HL-60 (cell line): ENCODE results near the gene AKT2.
A peak's percentile ranks its signal among the peaks of the same experiment; 100 is the strongest.

ENCODE experiments used
- DNase-seq, 2 experiments: peaks; one replicate each; pipeline ENCODE4 v3.0.0-alpha.2; 2010 to 2020; ENCODE audit warnings: low read depth in 1 of 2, low spot score in 1 of 2
- H3K27ac ChIP-seq: fragments of 250-450 bp; sonication (Bioruptor Pico); replicated peaks from 2 replicates; pipeline ENCODE4 v1.5.1; 2020; ENCODE audit warnings: mild to moderate bottlenecking, moderate library complexity
- H3K27me3 ChIP-seq: fragments of 250-450 bp; sonication (Bioruptor Pico); 2 replicates; pipeline ENCODE4 v1.5.1; 2021; ENCODE audit warnings: mild to moderate bottlenecking, moderate library complexity; ENCODE audit not compliant: insufficient read depth, poor library complexity, severe bottlenecking
- H3K4me3 ChIP-seq: replicated peaks from 2 replicates; pipeline ENCODE4 v1.5.1; 2011; ENCODE audit warnings: mild to moderate bottlenecking, control low read depth, low read length; ENCODE audit not compliant: insufficient read depth
- CTCF ChIP-seq: IDR thresholded peaks from one replicate; pipeline ENCODE4 v1.5.1; 2011; ENCODE audit warnings: low read length, control low read depth, inconsistent platforms; ENCODE audit not compliant: insufficient read depth
- GABPA ChIP-seq: IDR thresholded peaks from 2 replicates; pipeline ENCODE4 v1.6.1; 2012; ENCODE audit warnings: low read depth
- POLR2AphosphoS5 ChIP-seq: IDR thresholded peaks from 2 replicates; pipeline ENCODE4 v1.6.1; 2012; ENCODE audit warnings: low read depth
- REST ChIP-seq: IDR thresholded peaks from 2 replicates; pipeline ENCODE4 v1.6.1; 2012; ENCODE audit warnings: low read depth; ENCODE audit not compliant: insufficient replicate concordance
- SPI1 ChIP-seq: IDR thresholded peaks from 2 replicates; pipeline ENCODE4 v1.6.1; 2012; ENCODE audit warnings: low read depth, mild to moderate bottlenecking, borderline replicate concordance

AKT2 gene

GRCh38 chr19:40313229-40313983 lies 28.3 kb upstream of the AKT2 start:
- Histone ChIP-seq H3K27ac (no peak overlapping the region), H3K27me3 (no peaks in the 10 kb centered on the region), H3K4me3 (no peak overlapping the region)
- DNase-seq, result no peak
- TF ChIP-seq REST, result no peak
- TF ChIP-seq GABPA, result no peak
- no peak for TF ChIP-seq CTCF
- TF ChIP-seq SPI1, result no peak
- TF ChIP-seq POLR2AphosphoS5, result no peak

GRCh38 chr19:40312533-40312932 lies 27.4 kb upstream of the AKT2 start:
- H3K27ac ChIP-seq, result no peak overlapping the region
- H3K27me3 ChIP-seq, result no peaks in the 10 kb centered on the region
- TF ChIP-seq GABPA, result no peak
- no peak for TF ChIP-seq POLR2AphosphoS5
- no peak for TF ChIP-seq CTCF
- TF ChIP-seq REST, result no peak
- TF ChIP-seq SPI1, result no peak
- no peak overlapping the region for H3K4me3 ChIP-seq
- DNase-seq, result peak in 1 of 2 experiments; percentile 22

DNA sequence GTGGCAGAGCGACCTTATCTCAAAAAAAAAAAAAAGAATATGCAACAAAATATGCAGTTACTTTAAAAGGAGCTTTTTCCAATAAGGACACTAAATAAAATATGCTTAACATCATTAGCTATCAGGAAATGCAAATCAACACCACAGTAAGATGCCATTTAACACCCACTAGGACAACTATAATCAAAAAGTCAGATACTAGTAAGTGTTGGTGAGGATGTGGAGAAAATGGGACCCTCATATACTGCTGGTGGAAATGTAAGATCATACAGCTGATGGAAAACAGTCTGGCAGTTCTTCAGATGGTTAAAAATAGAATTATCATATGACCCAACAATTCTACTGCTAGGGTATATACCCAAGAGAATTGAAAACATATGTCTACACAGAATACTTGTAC lies 24.5 kb upstream of the AKT2 start:
- no peaks in the 10 kb centered on the region for H3K27me3 ChIP-seq
- no peak for TF ChIP-seq POLR2AphosphoS5
- TF ChIP-seq GABPA, result no peak
- no peak for TF ChIP-seq CTCF
- TF ChIP-seq SPI1, result no peak
- TF ChIP-seq REST, result no peak
- no peak for DNase-seq
- no peak overlapping the region for H3K4me3 ChIP-seq
- H3K27ac ChIP-seq, result no peak overlapping the region
